Trophoblast cell (in vitro differentiated cells and primary cell): ENCODE data around the gene ASIC3.
A peak's percentile ranks its signal among the peaks of the same experiment; 100 is the strongest.

ENCODE experiments used
- DNase-seq, 2 donors: peaks; one replicate each; pipeline ENCODE4 v3.0.0-alpha.2; 2016
- H2AFZ ChIP-seq: 2 replicates; pipeline ENCODE4 v1.6.1; 2013; ENCODE audit warnings: low read length, moderate library complexity, mild to moderate bottlenecking; ENCODE audit not compliant: insufficient read depth, poor library complexity
- H2AK5ac ChIP-seq: 2 replicates; pipeline ENCODE4 v1.6.1; 2013; ENCODE audit warnings: mild to moderate bottlenecking, low read length
- H2BK120ac ChIP-seq: 2 replicates; pipeline ENCODE4 v1.6.1; 2013; ENCODE audit warnings: low read length, mild to moderate bottlenecking, moderate library complexity; ENCODE audit not compliant: insufficient read depth, poor library complexity
- H2BK12ac ChIP-seq: 2 replicates; pipeline ENCODE4 v1.6.1; 2013; ENCODE audit warnings: mild to moderate bottlenecking, low read length, moderate library complexity
- H2BK5ac ChIP-seq: 2 replicates; pipeline ENCODE4 v1.6.1; 2013; ENCODE audit warnings: low read length, low read depth, moderate library complexity, mild to moderate bottlenecking; ENCODE audit not compliant: poor library complexity
- H3K14ac ChIP-seq: 2 replicates; pipeline ENCODE4 v1.6.1; 2013; ENCODE audit warnings: mild to moderate bottlenecking, low read length
- H3K18ac ChIP-seq: 2 replicates; pipeline ENCODE4 v1.6.1; 2013; ENCODE audit warnings: mild to moderate bottlenecking, low read length
- H3K23ac ChIP-seq: 2 replicates; pipeline ENCODE4 v1.6.1; 2013; ENCODE audit warnings: low read length
- H3K27ac ChIP-seq: 2 replicates; pipeline ENCODE4 v1.5.1; 2013; ENCODE audit warnings: low read depth, mild to moderate bottlenecking, inconsistent platforms, low read length, moderate library complexity
- H3K27me3 ChIP-seq: 2 replicates; pipeline ENCODE4 v1.6.1; 2013; ENCODE audit warnings: inconsistent platforms, mild to moderate bottlenecking, low read length, moderate library complexity; ENCODE audit not compliant: insufficient read depth
- H3K36me3 ChIP-seq, 2 experiments: 1 replicate in 1 of 2; 2 replicates in 1 of 2; pipeline ENCODE4 v1.6.1; 2013; ENCODE audit warnings: low read length in 2 of 2, mild to moderate bottlenecking in 2 of 2, moderate library complexity in 1 of 2; ENCODE audit not compliant: insufficient read depth in 2 of 2, control insufficient read depth in 1 of 2
- H3K4ac ChIP-seq: 2 replicates; pipeline ENCODE4 v1.6.1; 2013; ENCODE audit warnings: low read depth, mild to moderate bottlenecking, low read length, moderate library complexity
- H3K4me1 ChIP-seq, 2 experiments: 1 replicate in 1 of 2; 2 replicates in 1 of 2; pipeline ENCODE4 v1.6.1; 2013; ENCODE audit warnings: low read length in 2 of 2, mild to moderate bottlenecking in 2 of 2, moderate library complexity in 1 of 2; ENCODE audit not compliant: insufficient read depth in 2 of 2, control insufficient read depth in 1 of 2
- H3K4me2 ChIP-seq: 2 replicates; pipeline ENCODE4 v1.6.1; 2013; ENCODE audit warnings: inconsistent platforms, mild to moderate bottlenecking, low read length, moderate library complexity
- H3K4me3 ChIP-seq: 2 replicates; pipeline ENCODE4 v1.5.1; 2013; ENCODE audit warnings: mild to moderate bottlenecking, low read depth, low read length, inconsistent platforms
- H3K79me1 ChIP-seq: one replicate; pipeline ENCODE4 v1.6.1; 2013; ENCODE audit warnings: low read length
- H3K79me2 ChIP-seq: 2 replicates; pipeline ENCODE4 v1.6.1; 2013; ENCODE audit warnings: low read length, mild to moderate bottlenecking; ENCODE audit not compliant: control insufficient read depth, insufficient read depth, poor library complexity
- H3K9ac ChIP-seq: 2 replicates; pipeline ENCODE4 v1.6.1; 2013; ENCODE audit warnings: mild to moderate bottlenecking, low read length
- H3K9me3 ChIP-seq: 2 replicates; pipeline ENCODE4 v1.6.1; 2013; ENCODE audit warnings: low read depth, mild to moderate bottlenecking, control low read depth, inconsistent platforms, low read length; ENCODE audit not compliant: insufficient read depth
- H4K12ac ChIP-seq: 2 replicates; pipeline ENCODE4 v1.6.1; 2013; ENCODE audit warnings: low read depth, mild to moderate bottlenecking, low read length, moderate library complexity
- H4K8ac ChIP-seq: 2 replicates; pipeline ENCODE4 v1.6.1; 2013; ENCODE audit warnings: low read depth, mild to moderate bottlenecking, low read length, moderate library complexity
- H4K91ac ChIP-seq: one replicate; pipeline ENCODE4 v1.6.1; 2013; ENCODE audit warnings: low read depth, mild to moderate bottlenecking, low read length, moderate library complexity
- WGBS: extraction: QIAGEN DNeasy Blood & Tissue Kit; methylation state at CpG from one replicate; pipeline ENCODE4 v1.1.7; 2013; ENCODE audit warnings: missing lambda C conversion rate; ENCODE audit not compliant: insufficient read length, insufficient coverage; ENCODE audit errors: extremely low coverage; 5-methylcytosine and 5-hydroxymethylcytosine counted together

ASIC3 gene

GRCh38 chr7:151075662-151075971, 27.3 kb downstream of the ASIC3 start:
- no peak overlapping the region for H4K8ac ChIP-seq
- peaks cover 11% of the 10 kb centered on the region for H3K79me2 ChIP-seq
- H2AK5ac ChIP-seq = no peak overlapping the region
- no peak overlapping the region for H4K91ac ChIP-seq
- H2BK5ac ChIP-seq = no peak overlapping the region
- H3K4me1 ChIP-seq = peaks cover 10 to 16% of the 10 kb centered on the region in 2 experiments
- DNase-seq = no peak
- H3K18ac ChIP-seq = no peak overlapping the region
- no peak overlapping the region for H3K4ac ChIP-seq
- no peak overlapping the region for H2BK12ac ChIP-seq
- H3K14ac ChIP-seq = no peak overlapping the region
- H3K79me1 ChIP-seq = peaks cover 7% of the 10 kb centered on the region
- no peaks in the 10 kb centered on the region for H3K27me3 ChIP-seq
- no peak overlapping the region for H3K4me3 ChIP-seq
- no peak overlapping the region for H2BK120ac ChIP-seq
- H3K27ac ChIP-seq = no peak overlapping the region
- H3K9me3 ChIP-seq = no peaks in the 10 kb centered on the region
- H3K36me3 ChIP-seq = peaks cover 67% of the 10 kb centered on the region in 2 experiments
- no peak overlapping the region for H2AFZ ChIP-seq
- no peak overlapping the region for H4K12ac ChIP-seq
- no CpG with 5 or more reads among the region's 7 CpGs for WGBS
- no peak overlapping the region for H3K23ac ChIP-seq
- H3K9ac ChIP-seq = no peak overlapping the region
- no peak overlapping the region for H3K4me2 ChIP-seq

GRCh38 chr7:151075978-151076426, 27.7 kb downstream of the ASIC3 start:
- H4K8ac ChIP-seq = no peak overlapping the region
- no peak overlapping the region for H3K4me3 ChIP-seq
- H3K4me1 ChIP-seq = peaks cover 12 to 18% of the 10 kb centered on the region in 2 experiments
- no peak overlapping the region for H3K4me2 ChIP-seq
- H3K14ac ChIP-seq = no peak overlapping the region
- H2BK12ac ChIP-seq = no peak overlapping the region
- H3K79me2 ChIP-seq = peaks cover 13% of the 10 kb centered on the region
- no peak overlapping the region for H3K18ac ChIP-seq
- H3K9me3 ChIP-seq = no peaks in the 10 kb centered on the region
- no peak overlapping the region for H4K91ac ChIP-seq
- H3K27ac ChIP-seq = no peak overlapping the region
- no CpG with 5 or more reads among the region's 22 CpGs for WGBS
- no peak overlapping the region for H2AFZ ChIP-seq
- H2BK120ac ChIP-seq = no peak overlapping the region
- H3K4ac ChIP-seq = no peak overlapping the region
- no peak overlapping the region for H2AK5ac ChIP-seq
- H2BK5ac ChIP-seq = no peak overlapping the region
- H3K27me3 ChIP-seq = no peaks in the 10 kb centered on the region
- H3K23ac ChIP-seq = no peak overlapping the region
- no peak overlapping the region for H3K9ac ChIP-seq
- peaks cover 9% of the 10 kb centered on the region for H3K79me1 ChIP-seq
- H4K12ac ChIP-seq = no peak overlapping the region
- no peak for DNase-seq
- peaks cover 63% of the 10 kb centered on the region in 2 experiments for H3K36me3 ChIP-seq

GRCh38 chr7:151076863-151077704, 28.8 kb downstream of the ASIC3 start:
- Histone ChIP-seq H4K12ac (no peak overlapping the region), H2BK5ac (no peak overlapping the region), H3K14ac (no peak overlapping the region), H3K27ac (peak overlapping the region; percentile 31), H3K79me2 (peaks cover 16% of the 10 kb centered on the region), H3K23ac (no peak overlapping the region), H3K4ac (no peak overlapping the region), H4K91ac (no peak overlapping the region), H2AFZ (no peak overlapping the region), H3K79me1 (peaks cover 10% of the 10 kb centered on the region), H3K27me3 (no peaks in the 10 kb centered on the region), H3K4me1 (peaks cover 23 to 29% of the 10 kb centered on the region in 2 experiments), H3K4me2 (no peak overlapping the region), H3K18ac (no peak overlapping the region), H2AK5ac (no peak overlapping the region), H4K8ac (no peak overlapping the region), H3K4me3 (no peak overlapping the region), H3K9ac (no peak overlapping the region), H2BK12ac (no peak overlapping the region), H2BK120ac (no peak overlapping the region), H3K9me3 (no peaks in the 10 kb centered on the region), H3K36me3 (peaks cover 52 to 58% of the 10 kb centered on the region in 2 experiments)
- WGBS = no CpG with 5 or more reads among the region's 33 CpGs
- peak; percentile 80 to 81 for DNase-seq

GRCh38 chr7:151077705-151078232, 29.4 kb downstream of the ASIC3 start:
- H2BK120ac ChIP-seq = no peak overlapping the region
- H4K8ac ChIP-seq = no peak overlapping the region
- no peak for DNase-seq
- H4K12ac ChIP-seq = no peak overlapping the region
- no peak overlapping the region for H4K91ac ChIP-seq
- peaks cover 29 to 36% of the 10 kb centered on the region in 2 experiments for H3K4me1 ChIP-seq
- no peak overlapping the region for H3K23ac ChIP-seq
- H3K9ac ChIP-seq = no peak overlapping the region
- no peak overlapping the region for H2AK5ac ChIP-seq
- H3K9me3 ChIP-seq = no peaks in the 10 kb centered on the region
- H2BK12ac ChIP-seq = no peak overlapping the region
- no peak overlapping the region for H2BK5ac ChIP-seq
- H3K27ac ChIP-seq = no peak overlapping the region
- no peak overlapping the region for H3K4ac ChIP-seq
- H2AFZ ChIP-seq = no peak overlapping the region
- H3K36me3 ChIP-seq = peaks cover 47 to 58% of the 10 kb centered on the region in 2 experiments
- no peak overlapping the region for H3K14ac ChIP-seq
- H3K27me3 ChIP-seq = no peaks in the 10 kb centered on the region
- peaks cover 15% of the 10 kb centered on the region for H3K79me1 ChIP-seq
- H3K4me3 ChIP-seq = no peak overlapping the region
- no peak overlapping the region for H3K18ac ChIP-seq
- no peak overlapping the region for H3K4me2 ChIP-seq
- peaks cover 22% of the 10 kb centered on the region for H3K79me2 ChIP-seq
- no CpG with 5 or more reads among the region's 10 CpGs for WGBS
